Measurements from ENCODE around the gene SRSF5.

Gene SRSF5

GRCh38 chr14:69772082-69773017 is 5.4 kb downstream of the SRSF5 start:
- Histone ChIP-seq H3K36me3 (ENCODE audit: insufficient read depth, low read length) (peaks cover 88% of the 10 kb centered on the region), H3K27ac (ENCODE audit: low read depth, low read length) (no peak overlapping the region), H3K4me1 (ENCODE audit: insufficient read depth, low read length) (peaks cover 39% of the 10 kb centered on the region), H3K27me3 (ENCODE audit: control insufficient read depth in 1 of 2, insufficient read depth in 2 of 2, low read length in 2 of 2) (no peaks in the 10 kb centered on the region), H3K4me3 (ENCODE audit: low read depth in 1 of 2, low read length in 2 of 2) (no peak overlapping the region), H3K9me3 (ENCODE audit: low read length) (no peaks in the 10 kb centered on the region), H3K9ac (ENCODE audit: low read length) (no peak overlapping the region)

GRCh38 chr14:69773571-69774276 is 6.8 kb downstream of the SRSF5 start:
- Histone ChIP-seq H3K4me3 (ENCODE audit: low read depth in 1 of 2, low read length in 2 of 2) (no peak overlapping the region), H3K36me3 (ENCODE audit: insufficient read depth, low read length) (peaks cover 90% of the 10 kb centered on the region), H3K27ac (ENCODE audit: low read depth, low read length) (no peak overlapping the region), H3K27me3 (ENCODE audit: control insufficient read depth in 1 of 2, insufficient read depth in 2 of 2, low read length in 2 of 2) (no peaks in the 10 kb centered on the region), H3K4me1 (ENCODE audit: insufficient read depth, low read length) (peaks cover 33% of the 10 kb centered on the region), H3K9me3 (ENCODE audit: low read length) (no peaks in the 10 kb centered on the region), H3K9ac (ENCODE audit: low read length) (no peak overlapping the region)

DNA sequence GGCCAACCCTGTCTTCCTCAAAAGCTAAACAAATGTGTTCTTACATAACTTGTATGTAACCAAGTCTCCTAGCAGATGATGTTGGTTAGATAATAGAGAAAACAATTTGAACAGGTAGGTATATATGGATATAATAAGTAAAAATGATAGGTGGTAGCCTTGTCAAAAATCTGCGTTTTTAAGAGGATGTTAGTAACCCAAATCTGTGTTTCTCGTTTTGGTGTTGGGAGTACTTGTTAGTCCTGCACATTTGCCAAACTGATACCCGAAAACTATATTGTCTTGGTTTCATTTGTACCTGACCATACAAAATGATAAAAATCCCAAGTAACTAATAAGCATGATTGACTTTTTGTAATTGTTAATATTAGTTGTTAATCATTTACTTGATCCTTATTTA is 8.1 kb downstream of the SRSF5 start:
- peaks cover 85% of the 10 kb centered on the region for H3K36me3 ChIP-seq (ENCODE audit: insufficient read depth, low read length)
- H3K27ac ChIP-seq (ENCODE audit: low read depth, low read length) = no peak overlapping the region
- no peaks in the 10 kb centered on the region for H3K9me3 ChIP-seq (ENCODE audit: low read length)
- peaks cover 22% of the 10 kb centered on the region for H3K4me1 ChIP-seq (ENCODE audit: insufficient read depth, low read length)
- H3K4me3 ChIP-seq (ENCODE audit: low read depth in 1 of 2, low read length in 2 of 2) = no peak overlapping the region
- no peak overlapping the region for H3K9ac ChIP-seq (ENCODE audit: low read length)
- H3K27me3 ChIP-seq (ENCODE audit: control insufficient read depth in 1 of 2, insufficient read depth in 2 of 2, low read length in 2 of 2) = no peaks in the 10 kb centered on the region

DNA sequence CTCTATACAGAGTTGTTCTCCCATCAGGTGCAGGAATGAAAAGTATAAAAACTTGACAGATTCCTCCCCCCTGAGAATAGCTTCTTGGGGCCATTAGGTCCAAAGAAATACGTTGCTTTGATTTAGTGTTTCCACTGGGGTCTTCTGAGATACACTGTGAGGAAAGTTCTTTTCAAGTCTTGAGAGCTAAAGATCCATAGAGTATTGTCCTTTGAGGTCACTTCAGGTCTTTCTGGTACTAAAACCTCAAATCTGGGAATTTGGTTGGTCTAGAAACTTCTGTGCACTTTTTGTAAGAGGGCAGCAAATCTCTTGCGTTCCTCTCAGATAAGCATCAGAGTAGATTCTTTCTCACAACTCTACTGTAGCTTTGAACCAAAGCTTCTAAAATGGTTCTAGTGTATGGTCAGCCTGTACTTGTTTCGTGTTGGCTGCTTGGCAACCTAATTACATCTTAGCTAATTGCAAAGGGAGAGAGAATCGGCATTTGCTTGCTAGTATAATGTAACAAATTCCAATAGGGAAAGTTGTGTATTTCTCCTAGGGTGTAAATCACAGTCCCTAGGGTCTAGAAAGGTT is 10.0 kb downstream of the SRSF5 start:
- H3K4me3 ChIP-seq (ENCODE audit: low read depth in 1 of 2, low read length in 2 of 2) = no peak overlapping the region
- H3K27ac ChIP-seq (ENCODE audit: low read depth, low read length) = no peak overlapping the region
- no peak overlapping the region for H3K9ac ChIP-seq (ENCODE audit: low read length)
- H3K9me3 ChIP-seq (ENCODE audit: low read length) = no peaks in the 10 kb centered on the region
- no peaks in the 10 kb centered on the region for H3K27me3 ChIP-seq (ENCODE audit: control insufficient read depth in 1 of 2, insufficient read depth in 2 of 2, low read length in 2 of 2)
- H3K36me3 ChIP-seq (ENCODE audit: insufficient read depth, low read length) = peaks cover 77% of the 10 kb centered on the region
- peaks cover 9% of the 10 kb centered on the region for H3K4me1 ChIP-seq (ENCODE audit: insufficient read depth, low read length)

DNA sequence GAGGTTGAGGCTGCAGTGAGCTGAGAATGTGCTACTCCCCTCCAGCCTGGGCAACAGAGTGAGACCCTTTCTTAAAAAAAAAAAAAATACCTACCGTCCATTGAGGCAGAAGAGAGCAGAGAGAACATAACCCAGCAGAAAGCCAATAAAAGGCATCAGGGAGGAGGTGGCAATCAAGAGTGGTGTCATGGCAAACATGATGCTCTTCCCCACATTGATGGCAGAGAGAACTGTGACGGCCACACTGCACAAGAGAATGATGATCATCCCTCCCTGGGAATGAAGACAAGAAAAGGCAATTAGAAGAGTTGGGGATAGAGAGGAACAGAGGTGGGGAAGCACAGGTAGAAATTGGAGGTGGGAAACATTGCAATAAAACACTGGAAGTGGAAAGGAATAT is 12.1 kb downstream of the SRSF5 start:
- Histone ChIP-seq H3K4me3 (ENCODE audit: low read depth in 1 of 2, low read length in 2 of 2) (no peak overlapping the region), H3K27me3 (ENCODE audit: control insufficient read depth in 1 of 2, insufficient read depth in 2 of 2, low read length in 2 of 2) (no peaks in the 10 kb centered on the region), H3K9me3 (ENCODE audit: low read length) (no peaks in the 10 kb centered on the region), H3K9ac (ENCODE audit: low read length) (no peak overlapping the region), H3K27ac (ENCODE audit: low read depth, low read length) (no peak overlapping the region), H3K4me1 (ENCODE audit: insufficient read depth, low read length) (peaks cover 9% of the 10 kb centered on the region), H3K36me3 (ENCODE audit: insufficient read depth, low read length) (peaks cover 57% of the 10 kb centered on the region)

DNA sequence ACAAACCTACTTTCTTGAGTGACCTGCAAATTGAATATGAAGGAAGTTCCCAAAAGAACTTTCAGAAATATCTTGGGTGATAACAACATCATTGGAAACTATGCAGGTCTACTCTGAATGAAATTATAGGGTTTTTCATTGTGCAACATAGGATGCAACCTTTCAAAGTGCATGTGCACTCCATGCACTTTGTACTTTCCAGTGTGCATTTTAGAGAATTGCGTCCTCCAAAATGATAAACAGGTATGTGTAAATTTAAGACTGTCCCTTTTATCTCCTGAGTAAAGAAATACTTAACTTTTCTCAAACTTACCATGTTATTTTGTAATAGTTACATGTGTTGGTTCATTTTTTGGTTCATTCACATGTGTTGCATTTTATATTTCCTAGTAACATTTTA is 13.2 kb downstream of the SRSF5 start:
- no peaks in the 10 kb centered on the region for H3K9me3 ChIP-seq (ENCODE audit: low read length)
- peaks cover 48% of the 10 kb centered on the region for H3K36me3 ChIP-seq (ENCODE audit: insufficient read depth, low read length)
- no peak overlapping the region for H3K4me3 ChIP-seq (ENCODE audit: low read depth in 1 of 2, low read length in 2 of 2)
- no peak overlapping the region for H3K27ac ChIP-seq (ENCODE audit: low read depth, low read length)
- peaks cover 9% of the 10 kb centered on the region for H3K4me1 ChIP-seq (ENCODE audit: insufficient read depth, low read length)
- H3K27me3 ChIP-seq (ENCODE audit: control insufficient read depth in 1 of 2, insufficient read depth in 2 of 2, low read length in 2 of 2) = no peaks in the 10 kb centered on the region
- no peak overlapping the region for H3K9ac ChIP-seq (ENCODE audit: low read length)

- no peaks in the 10 kb centered on the region for H3K27me3 ChIP-seq (ENCODE audit: control insufficient read depth in 1 of 2, insufficient read depth in 2 of 2, low read length in 2 of 2)
- no peaks in the 10 kb centered on the region for H3K9me3 ChIP-seq (ENCODE audit: low read length)
- no peak overlapping the region for H3K4me3 ChIP-seq (ENCODE audit: low read depth in 1 of 2, low read length in 2 of 2)
- peaks cover 41% of the 10 kb centered on the region for H3K36me3 ChIP-seq (ENCODE audit: insufficient read depth, low read length)
- no peak overlapping the region for H3K9ac ChIP-seq (ENCODE audit: low read length)
- peaks cover 5% of the 10 kb centered on the region for H3K4me1 ChIP-seq (ENCODE audit: insufficient read depth, low read length)
- H3K27ac ChIP-seq (ENCODE audit: low read depth, low read length) = no peak overlapping the region
These were observed 14.0 kb downstream of the SRSF5 start for GRCh38 chr14:69780952-69781351.

DNA sequence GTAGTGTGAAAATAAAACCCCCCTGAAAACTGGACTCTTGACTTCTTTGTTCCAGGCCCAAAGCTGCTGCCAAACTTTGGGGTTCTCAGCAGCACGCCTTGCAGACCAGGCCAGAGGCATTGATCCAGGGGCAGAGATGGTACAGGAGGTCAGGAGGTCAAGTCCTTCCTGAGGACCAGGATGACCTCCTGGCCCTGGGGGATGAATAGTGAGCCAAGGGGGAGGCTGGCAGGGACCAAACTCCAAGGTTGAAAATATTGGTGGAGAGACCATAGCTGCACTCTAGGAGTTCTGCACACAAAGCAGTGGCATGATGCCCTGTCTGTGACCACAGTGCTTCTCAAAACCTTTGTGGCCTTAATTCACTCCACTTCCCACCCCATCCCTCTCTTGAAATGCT is 18.0 kb downstream of the SRSF5 start:
- Histone ChIP-seq H3K27ac (ENCODE audit: low read depth, low read length) (no peak overlapping the region), H3K9ac (ENCODE audit: low read length) (no peak overlapping the region), H3K9me3 (ENCODE audit: low read length) (no peaks in the 10 kb centered on the region), H3K4me3 (ENCODE audit: low read depth in 1 of 2, low read length in 2 of 2) (no peak overlapping the region), H3K4me1 (ENCODE audit: insufficient read depth, low read length) (no peaks in the 10 kb centered on the region), H3K27me3 (ENCODE audit: control insufficient read depth in 1 of 2, insufficient read depth in 2 of 2, low read length in 2 of 2) (no peaks in the 10 kb centered on the region), H3K36me3 (ENCODE audit: insufficient read depth, low read length) (peaks cover 19% of the 10 kb centered on the region)

DNA sequence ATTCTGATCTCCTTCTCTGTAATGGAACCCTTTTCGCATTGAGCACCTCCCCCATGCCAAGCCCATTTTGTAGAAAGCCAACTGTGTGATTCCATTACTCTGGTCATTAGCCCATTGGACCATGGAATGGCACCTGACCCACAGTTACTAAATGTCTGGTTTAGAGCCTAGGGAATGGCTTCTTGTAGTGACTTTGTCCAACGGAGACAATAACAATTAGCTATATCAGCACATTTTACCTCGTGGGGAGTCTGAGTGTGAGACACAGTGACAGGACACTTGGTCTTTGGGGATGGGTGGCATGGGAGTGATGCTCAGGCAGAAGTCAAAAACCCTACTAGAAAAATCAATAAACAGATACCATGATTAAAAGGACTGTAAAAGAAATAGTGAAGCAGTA is 19.7 kb downstream of the SRSF5 start:
- H3K9me3 ChIP-seq (ENCODE audit: low read length) = no peaks in the 10 kb centered on the region
- H3K36me3 ChIP-seq (ENCODE audit: insufficient read depth, low read length) = peaks cover 10% of the 10 kb centered on the region
- H3K4me1 ChIP-seq (ENCODE audit: insufficient read depth, low read length) = no peaks in the 10 kb centered on the region
- no peak overlapping the region for H3K4me3 ChIP-seq (ENCODE audit: low read depth in 1 of 2, low read length in 2 of 2)
- H3K27me3 ChIP-seq (ENCODE audit: control insufficient read depth in 1 of 2, insufficient read depth in 2 of 2, low read length in 2 of 2) = no peaks in the 10 kb centered on the region
- no peak overlapping the region for H3K9ac ChIP-seq (ENCODE audit: low read length)
- H3K27ac ChIP-seq (ENCODE audit: low read depth, low read length) = no peak overlapping the region

DNA sequence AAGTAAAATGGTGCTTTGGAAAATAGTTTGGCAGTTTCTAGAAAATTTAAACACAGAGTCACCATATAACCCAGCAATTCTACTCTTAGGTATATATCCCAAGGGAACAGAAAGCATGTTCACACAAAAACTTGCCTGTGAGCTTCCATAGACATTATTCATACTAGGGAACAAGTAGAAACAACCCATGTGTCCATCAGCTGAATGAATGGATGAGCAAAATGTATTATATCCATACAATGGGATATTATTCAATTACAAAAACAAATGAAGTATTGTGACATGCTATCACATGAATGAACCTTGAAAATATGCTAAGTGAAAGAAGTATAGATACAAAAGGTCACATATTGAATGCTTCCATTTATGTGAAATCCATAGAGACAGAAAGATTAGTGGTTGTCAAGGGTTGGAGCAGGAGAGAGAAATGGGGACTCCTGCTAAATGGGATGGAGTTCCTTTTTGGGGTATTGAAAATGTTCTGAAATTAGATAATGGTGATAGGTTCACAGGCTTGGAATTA is 22.2 kb downstream of the SRSF5 start:
- peaks cover 6% of the 10 kb centered on the region for H3K36me3 ChIP-seq (ENCODE audit: insufficient read depth, low read length)
- H3K27ac ChIP-seq (ENCODE audit: low read depth, low read length) = no peak overlapping the region
- no peak overlapping the region for H3K4me3 ChIP-seq (ENCODE audit: low read depth in 1 of 2, low read length in 2 of 2)
- H3K9me3 ChIP-seq (ENCODE audit: low read length) = no peaks in the 10 kb centered on the region
- no peaks in the 10 kb centered on the region for H3K27me3 ChIP-seq (ENCODE audit: control insufficient read depth in 1 of 2, insufficient read depth in 2 of 2, low read length in 2 of 2)
- H3K9ac ChIP-seq (ENCODE audit: low read length) = no peak overlapping the region
- no peaks in the 10 kb centered on the region for H3K4me1 ChIP-seq (ENCODE audit: insufficient read depth, low read length)

GRCh38 chr14:69792887-69793421 is 26.0 kb downstream of the SRSF5 start:
- Histone ChIP-seq H3K9me3 (ENCODE audit: low read length) (no peaks in the 10 kb centered on the region), H3K9ac (ENCODE audit: low read length) (no peak overlapping the region), H3K27me3 (ENCODE audit: control insufficient read depth in 1 of 2, insufficient read depth in 2 of 2, low read length in 2 of 2) (no peaks in the 10 kb centered on the region), H3K36me3 (ENCODE audit: insufficient read depth, low read length) (no peaks in the 10 kb centered on the region), H3K4me3 (ENCODE audit: low read depth in 1 of 2, low read length in 2 of 2) (no peak overlapping the region), H3K27ac (ENCODE audit: low read depth, low read length) (no peak overlapping the region), H3K4me1 (ENCODE audit: insufficient read depth, low read length) (no peaks in the 10 kb centered on the region)
